GM21619 (cell line): ENCODE measurements around the gene SMPD3.

ENCODE experiments used
- ATAC-seq: cut with Tn5 transposase; IDR thresholded peaks from one replicate; pipeline ENCODE4 v1.9.1; 2021; ENCODE audit not compliant: unreplicated experiment

SMPD3 gene

DNA sequence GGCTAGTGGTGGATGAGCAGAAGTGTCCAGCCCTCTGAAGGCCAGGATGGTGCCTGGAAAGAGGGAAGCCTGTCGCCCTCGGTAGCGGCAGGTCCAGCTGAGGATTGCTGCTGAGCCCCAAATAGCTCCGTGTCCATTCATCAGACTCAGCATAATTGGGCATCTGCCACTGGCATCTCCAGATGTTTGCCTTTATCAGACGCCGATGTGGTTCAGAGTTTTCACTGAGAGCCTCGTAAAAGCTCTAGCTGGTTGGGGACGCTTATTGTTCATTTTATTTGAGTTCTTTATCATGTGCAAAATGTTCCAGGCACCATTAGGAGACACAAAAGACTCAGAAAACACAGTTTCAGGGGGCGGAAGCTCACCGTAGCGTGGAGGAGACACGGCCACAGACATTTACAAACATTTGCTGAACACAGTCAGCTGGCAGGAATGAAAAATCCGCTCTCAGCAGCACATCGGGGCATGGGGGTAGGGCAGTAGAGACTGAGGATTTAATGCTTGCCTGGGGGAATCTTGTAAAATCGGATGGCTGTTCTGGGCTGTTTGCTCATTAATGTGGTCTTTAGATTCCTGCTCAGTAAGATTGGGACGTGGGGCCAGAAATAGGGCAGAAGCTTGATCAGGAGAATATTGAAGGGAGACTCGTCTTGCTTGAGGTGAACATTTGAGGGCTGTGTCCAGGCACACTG lies 41.7 kb downstream of the SMPD3 start:
- ATAC-seq: no peak

DNA sequence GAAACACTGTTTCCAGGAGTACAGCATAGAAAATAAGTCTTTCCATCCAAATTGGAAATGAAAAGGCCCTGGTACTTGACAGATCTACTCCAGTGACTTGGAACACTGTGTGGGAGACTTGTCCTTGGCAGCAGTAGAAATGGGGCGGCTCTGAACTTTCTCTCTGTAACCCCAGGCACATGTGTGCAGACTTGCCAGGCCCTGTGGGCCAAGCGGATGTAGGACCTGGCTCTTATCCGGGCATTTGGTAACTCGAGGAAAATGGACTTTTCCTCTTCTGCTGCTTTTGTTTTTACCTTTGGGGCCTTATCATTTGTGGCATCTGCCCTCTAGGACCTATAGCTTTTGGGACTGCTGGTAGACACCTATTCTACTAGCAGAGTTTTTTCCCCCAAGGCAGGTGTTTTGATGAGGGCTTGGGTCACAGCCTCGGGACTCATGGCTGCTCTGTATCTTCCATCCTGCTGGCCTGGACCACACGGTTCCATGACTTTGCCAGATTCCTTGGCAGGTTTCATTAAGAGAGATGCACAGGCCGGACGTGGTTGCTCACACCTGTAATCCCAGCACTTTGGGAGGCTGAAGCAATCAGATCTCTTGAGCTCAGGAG lies 43.5 kb downstream of the SMPD3 start:
- no peak for ATAC-seq

DNA sequence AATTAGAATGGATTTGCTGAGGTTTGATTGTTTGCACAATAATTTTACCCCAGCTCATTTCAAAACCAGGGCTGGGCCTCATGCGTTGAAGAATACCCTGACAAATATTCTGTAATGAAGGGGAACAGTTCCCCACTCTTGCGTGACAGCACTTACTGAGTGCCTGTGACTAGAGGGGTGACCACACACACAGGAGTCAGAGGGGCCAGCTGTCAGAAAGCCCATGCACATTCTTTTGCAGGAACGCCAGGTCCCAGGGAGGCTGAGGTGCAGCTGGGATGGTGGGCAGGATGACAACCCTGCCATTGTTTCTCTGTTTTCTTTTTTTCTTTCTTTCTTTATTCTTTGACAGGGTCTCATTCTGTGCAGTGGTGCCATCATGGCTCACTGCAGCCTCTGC lies 44.6 kb downstream of the SMPD3 start:
- no peak for ATAC-seq

DNA sequence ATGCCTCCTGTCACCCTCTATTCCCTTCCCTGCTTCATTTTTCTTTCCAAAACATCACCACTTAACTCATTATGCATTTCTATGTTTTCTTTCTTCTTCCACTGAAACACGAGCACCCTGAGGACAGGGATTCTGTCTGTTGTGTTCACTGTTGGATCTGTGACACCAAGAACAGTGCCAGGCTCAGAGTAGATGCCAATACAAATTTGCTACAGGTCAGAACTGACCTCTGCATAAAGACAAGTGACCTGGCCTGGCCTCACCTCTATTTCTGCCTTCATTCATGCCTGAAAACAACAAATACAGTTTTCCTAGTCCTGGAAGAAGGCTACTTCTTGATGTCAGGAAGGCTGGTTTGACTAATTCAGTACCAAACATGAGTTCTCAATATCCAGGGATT lies 45.1 kb downstream of the SMPD3 start:
- ATAC-seq: no peak

DNA sequence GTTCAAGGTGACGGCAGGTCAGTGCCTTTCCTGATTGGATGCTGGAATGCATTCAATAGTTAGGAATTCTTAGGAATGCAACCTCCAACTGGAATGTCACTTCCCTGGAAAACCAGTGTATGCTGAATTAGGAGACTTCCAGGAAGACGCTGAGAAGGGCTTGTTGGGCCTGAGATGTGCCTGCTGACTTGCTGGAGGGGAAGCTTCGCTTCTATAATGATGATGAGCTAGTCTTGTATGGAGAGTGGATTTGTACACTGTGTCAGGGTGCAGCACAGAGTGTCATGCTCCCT lies 45.6 kb downstream of the SMPD3 start:
- ATAC-seq: no peak

DNA sequence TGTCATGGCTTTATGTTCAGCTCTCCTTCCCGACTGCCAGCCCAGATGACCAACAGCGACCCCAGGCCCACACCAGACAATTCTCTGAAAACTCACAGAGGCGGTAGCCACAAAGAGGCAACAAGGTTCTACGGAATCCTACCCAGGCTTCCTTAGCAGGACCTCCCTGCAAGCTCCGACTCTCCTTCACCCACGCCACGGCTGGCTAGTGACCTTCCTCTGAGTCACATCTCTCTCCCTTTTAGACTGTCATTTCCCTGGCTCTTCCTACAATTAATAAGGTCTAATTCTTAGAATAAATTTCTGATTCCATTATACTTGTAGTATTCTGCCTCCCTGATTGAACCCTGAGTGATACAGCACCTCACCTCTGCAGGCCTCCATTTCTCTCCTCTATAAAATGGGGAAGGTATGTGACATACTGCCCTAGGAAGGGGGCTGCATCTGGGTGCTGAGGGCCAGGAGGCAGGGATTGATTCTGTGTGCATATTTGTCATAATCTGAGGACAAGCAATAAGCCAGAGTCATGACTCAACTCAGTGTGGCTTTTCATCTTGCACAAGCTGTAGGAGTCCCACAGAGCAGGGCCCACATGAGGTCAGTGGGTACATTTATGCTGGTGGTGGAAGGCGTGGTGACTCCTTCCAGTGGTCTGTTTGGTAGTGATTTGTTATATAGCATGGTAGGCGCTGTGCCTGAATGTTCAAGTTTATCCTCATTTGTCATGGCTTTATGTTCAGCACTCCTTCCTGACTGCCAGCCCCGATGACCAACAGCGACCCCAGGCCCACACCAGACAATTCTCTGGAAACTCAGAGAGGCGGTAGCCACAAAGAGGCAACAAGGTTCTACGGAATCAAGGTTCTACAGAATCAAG lies 46.2 kb downstream of the SMPD3 start:
- ATAC-seq: no peak

DNA sequence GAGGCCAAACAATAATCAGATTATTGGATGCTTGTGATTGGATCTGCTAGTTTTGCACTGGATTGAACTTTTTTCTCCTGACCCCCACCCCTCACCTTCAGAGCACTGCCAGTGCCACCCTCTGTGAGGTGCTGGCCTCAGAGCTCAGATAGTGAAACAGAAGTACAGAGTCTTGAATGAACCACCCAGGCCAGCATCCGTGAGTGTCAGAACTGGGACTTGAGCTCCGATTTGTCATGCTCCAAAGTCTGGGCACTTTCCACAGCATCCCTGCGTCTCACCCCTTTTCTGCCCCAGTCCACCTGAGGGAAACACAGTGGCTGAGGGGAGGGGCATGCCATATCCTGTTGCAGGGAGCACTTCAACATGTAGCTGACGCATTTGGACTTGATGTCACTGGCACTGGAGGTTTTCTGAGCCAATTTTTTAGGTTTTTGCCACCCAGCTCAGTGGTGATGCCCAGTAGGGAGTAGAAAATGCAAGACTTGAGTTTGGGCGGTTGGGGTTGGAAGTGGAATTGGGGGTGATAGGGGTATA lies 47.3 kb downstream of the SMPD3 start:
- ATAC-seq: no peak

DNA sequence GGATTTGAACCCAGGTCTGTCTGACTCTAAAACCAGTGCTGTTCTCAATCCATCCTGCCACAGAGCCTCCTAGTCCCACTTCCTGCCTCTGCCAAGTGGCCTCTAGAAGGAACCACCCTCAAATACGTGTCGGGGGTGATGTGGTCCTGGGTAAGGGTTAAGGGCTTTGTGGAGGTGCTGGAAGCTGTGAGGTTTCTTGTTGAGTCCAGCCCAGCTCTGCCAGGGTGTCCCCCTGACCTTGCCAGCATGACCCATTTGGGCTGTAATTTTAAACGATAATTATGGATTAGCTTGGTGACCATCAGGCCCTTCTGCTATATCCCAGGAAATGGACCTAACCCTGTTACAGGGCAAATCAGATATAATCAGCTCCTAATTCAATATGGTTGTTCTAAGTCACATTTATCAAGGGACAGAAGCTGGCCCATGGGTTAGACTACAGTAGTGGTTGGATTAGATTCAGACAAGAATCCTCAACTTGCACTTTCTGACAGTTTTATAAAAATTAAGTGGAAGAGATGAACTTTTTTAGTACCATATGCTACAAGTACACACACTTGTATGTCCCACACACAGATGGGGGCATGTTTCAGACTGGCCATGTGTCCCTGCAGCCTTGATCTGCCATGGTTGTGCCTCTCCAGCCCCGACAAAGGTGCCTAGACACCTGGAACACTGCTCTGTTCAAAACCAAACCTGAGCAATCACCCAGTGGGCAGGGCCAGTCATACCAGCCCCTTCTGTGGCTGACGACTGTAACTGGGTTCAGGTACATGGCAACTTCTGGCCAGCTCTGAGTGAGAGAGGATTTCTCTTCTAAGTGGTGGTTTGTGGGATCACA lies 48.0 kb downstream of the SMPD3 start:
- no peak for ATAC-seq

DNA sequence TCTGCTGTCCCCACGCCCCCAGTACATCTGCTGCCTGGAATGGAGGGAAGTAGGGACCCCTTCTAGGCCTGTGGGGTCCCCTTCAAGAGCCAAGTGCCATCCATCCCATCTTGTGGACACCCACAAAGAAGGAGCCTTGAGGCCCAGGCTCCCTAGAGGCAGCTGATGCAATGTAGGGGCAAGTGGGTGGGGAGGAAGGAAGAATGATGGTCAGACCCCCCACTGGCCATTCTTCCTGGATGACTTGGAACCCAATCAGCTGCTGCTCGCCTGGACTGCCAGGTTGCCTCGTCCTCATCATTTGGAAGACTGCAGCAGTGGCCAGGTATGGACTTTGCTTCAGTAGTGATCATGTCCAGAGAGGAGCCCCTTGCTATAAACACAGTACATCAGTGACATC lies 48.9 kb downstream of the SMPD3 start:
- ATAC-seq: no peak

DNA sequence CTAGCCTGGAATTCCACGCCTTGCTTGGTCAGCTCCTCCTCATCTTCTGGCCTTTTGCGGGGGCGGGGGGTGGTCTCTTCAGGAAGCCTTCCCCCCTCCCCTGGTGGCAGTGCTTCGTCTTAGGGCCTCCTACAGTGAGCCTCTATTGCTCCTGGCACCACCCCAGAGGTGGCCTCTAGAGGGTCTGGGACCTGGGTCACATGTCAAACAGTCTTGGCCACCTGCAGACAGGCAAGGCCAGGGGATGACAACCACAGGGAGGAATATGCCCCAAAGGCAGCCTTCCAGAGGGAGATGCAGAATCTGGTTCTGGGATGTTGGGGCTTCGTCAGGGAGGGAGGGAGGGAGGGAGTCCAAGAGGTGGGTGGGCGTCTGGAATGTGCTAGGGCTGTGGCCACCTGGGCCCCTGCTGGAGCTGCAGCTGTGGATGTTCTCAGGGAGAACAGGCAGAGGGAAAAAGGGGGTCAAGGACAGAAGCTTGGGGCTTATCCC lies 50.6 kb downstream of the SMPD3 start:
- no peak for ATAC-seq

DNA sequence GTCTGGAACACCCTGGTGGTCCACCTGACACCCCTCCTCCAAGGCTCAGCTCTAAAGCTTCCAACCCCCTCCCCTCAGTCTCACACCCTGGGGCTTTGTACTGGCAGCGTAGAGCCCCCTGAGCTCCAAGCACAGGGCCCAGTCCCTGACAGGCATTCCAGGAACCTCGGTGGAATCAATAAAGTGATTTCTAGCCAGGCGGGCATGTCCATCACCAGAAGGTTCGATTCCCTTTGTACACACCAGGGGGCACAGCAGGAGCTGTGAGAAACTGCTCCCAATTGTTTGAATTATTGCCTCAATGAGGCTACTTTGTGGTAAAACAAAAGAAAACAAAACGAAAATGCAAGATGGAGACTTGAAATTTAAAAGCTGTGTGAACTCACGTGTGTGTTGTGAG lies 51.8 kb downstream of the SMPD3 start:
- ATAC-seq: no peak

DNA sequence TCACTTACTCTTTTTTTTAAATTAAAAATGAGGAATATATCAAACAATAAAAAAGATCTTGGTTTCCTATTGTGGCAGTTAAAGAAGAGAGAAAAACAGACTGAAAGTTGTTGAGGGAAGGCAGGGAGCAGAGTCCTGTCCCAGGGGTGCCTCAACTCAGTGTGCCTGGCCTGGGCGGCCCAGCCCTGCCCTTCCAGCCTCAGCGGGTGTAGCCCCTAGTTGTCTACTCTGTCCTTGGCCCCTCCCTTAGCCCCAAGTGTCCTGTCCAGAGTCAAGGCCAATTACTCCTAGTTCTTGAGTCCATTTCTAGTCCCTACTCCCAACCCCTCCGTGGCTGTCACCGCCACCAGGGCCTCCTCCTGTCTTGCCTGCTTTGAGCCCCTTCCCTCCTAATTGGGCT lies 52.5 kb downstream of the SMPD3 start:
- ATAC-seq: no peak

DNA sequence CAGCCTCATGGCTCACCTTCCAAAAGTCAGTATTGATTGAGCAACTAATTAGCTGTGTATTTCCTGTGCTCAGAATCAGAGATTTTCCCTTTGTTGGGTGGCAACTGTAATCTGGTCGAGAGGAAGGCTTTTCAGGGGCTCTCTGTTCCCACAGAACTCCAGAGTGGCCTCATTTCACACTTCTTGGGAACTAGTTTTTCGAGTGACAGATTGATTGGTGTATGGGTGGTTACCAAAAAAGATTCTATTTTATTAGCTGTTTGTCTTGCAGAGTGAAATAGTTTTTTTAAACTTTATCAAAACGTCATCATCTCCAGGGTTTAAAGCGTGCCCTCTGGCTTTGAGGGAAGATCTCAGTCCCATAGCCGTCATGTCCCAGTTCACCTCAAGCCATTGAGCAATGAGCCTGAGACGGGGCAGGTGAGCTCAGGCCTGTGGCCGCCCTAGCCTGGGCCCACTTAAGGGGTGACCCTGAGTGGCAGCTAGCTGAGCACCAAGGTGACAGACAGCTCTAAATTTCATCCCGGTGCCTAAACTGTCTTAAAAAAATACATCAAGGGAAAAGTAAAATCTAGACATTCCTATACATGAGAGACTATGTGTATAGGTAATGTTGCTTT lies 53.0 kb downstream of the SMPD3 start:
- ATAC-seq: no peak

DNA sequence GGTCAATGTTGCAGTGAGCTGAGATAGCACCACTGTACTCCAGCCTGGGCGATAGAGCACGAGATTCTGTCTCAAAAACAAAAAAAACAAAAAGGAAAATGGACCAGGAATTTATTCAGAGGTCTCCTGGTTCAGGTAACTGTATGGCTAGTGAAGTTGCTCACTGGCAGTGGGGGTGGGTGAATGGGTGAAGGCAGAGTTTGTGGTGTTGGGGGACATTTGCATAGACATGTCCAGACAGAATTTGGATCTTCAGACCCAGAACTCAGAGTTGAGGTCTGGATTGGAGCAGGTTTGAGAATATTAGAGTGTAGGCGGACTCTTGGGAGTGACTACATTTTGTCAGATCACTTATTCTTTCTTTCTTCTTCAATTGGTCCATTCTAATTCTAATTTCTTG lies 55.0 kb downstream of the SMPD3 start:
- no peak for ATAC-seq

DNA sequence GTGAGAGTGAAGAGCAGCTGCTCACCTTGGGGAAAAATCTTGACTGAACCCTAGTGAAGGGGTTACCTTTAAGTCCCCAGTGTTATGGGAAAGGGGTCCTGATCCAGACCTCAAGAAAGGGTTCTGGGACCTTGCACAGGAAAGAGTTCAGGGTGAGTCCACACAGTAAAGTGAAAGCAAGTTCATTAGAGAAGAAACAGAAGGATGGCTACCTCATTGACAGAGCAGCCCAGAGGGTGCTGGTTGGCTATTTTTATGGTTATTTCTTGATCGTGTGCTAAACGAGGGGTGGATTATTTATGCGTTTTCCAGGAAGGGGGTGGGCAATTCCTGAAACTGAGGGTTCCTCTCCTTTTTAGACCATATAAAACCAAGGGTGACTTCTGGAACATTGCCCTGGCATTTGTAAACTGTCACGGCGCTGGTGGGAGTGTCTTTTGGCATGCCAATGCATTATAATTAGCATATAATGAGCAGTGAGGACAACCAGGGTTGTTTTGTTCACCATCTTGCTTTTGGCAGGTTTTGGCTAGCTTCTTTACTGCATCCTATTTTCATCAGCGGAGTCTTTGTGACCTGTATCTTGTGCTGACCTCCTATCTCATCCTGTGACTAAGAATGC lies 58.4 kb downstream of the SMPD3 start:
- ATAC-seq: no peak

DNA sequence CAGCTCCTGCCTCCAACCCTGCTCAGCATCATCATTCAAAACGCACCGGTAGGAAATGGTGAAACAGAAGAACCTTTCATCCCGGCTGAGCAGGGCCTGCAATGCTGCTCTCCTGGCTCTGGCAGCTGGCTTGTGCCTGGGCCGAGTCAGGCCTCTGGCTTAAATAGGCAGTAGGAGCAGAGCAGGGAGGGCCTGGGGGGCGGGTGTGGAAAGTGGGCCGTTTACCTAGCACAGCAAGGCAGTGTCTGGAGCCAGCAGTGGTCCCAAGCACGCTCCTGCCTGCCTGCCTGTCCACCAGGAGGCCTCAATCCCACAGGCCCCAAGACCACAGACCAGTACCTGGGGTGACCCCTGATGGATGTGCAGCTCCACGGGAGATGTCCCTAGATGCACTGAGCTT lies 59.3 kb downstream of the SMPD3 start:
- ATAC-seq: no peak

DNA sequence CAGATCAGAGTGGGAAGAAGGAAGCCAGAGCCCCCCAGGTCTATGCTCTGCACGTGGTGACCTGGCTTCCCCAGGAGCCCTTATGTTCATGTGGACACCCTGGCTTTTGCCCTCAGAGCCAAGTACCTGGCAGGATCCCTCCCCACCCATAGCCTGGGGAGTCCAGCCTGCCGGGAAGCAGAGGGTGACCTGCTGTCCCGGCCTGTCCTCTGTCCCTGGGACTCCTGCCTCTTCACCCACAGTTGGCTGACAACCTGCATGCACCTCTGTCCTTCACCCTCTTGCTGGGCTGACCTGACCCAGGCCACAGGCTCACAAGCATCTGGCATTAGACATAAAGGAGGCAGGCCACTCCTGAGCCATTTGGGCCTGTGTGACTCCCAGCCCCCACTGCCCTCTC lies 60.2 kb downstream of the SMPD3 start:
- ATAC-seq: no peak

DNA sequence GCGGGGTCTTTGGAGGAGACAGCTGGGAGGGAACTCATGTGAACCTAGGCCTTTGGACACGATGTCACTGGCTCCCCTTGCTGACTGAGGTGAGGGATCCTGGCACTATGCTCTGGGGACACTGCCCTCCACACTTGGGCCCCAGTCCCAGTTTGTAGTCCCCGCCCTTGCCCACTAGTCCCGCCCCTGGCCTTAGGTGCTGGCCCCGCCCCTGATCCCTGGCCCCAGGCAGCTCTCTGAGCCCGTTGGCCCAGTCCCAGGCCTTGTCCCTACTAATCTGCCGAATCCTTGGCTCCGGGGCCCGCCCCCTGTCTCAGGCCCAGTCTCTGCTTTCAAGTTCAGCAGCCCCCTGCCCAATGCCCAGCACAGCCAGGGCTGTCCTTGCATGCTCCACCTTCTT lies 61.0 kb downstream of the SMPD3 start:
- ATAC-seq: no peak

DNA sequence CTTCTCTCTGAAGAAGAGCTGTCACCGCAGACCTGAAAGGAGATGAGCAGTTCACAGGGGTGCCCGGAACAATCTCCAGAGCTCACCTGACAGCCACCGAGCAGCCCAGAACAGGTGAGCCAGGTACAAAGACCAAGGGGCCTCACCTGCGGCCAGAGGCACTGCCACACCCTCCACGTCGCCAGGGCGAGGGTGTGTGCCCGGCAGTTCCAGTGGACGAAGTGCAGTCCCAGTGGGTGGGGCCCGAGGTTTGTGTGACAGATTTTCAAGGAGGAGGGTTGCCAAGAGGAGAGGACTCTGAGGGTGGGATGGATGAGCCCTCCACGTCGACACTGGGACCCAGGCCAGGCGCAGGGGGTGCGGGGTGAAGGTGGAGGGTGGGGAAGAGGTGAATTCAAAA lies 61.7 kb downstream of the SMPD3 start:
- ATAC-seq: no peak

DNA sequence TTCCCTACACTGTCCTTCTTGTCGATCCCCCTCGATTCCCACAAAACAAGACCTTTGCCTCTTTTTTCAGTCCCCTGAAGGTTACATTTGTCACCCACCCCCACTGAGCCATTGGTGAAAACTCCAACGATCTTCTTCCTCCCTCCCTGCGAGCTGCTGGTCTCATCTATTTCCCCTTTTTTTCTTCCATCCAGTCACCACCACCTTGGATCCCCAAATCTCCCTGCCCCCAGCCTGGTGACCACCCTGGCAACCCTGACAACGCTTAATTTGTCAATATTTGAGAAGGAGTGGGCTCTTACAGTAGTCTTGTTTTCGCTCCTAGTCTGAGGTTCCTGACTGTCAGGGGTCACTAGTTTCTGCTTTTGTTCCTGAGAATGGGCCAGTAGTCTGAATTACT lies 62.9 kb downstream of the SMPD3 start:
- ATAC-seq: no peak
